ENCODE results near the gene GABARAP.

Gene GABARAP

DNA sequence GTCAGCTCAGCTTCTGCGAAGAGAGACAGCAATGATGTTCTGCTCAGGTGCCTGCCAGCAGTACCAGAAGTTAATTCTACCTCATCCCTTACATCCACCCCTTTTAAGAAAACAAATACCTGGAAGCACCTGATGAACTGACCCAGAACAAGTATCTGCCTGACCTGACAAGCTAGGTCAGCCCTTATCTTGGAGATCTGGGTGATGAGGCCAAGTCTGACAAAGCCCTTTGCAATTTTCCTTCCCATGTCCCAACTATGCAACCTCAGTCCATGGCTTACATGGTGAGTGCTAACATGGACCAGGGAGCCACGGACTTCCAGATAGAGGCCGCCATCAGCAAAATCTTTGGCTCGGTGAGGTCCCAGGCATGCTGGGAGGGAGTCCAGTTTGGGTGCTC is 18.9 kb downstream of the GABARAP start:
- TF ChIP-seq CTCF (IDR thresholded peaks at IDR 0.05), result no peak
- Histone ChIP-seq H3K4me1 (ENCODE audit: control insufficient read depth in 1 of 2, insufficient read depth in 1 of 2, low read depth in 1 of 2, low read length in 1 of 2) (peaks cover 20 to 22% of the 10 kb centered on the region in 2 experiments), H3K27ac (no peak overlapping the region), H3K9me3 (no peaks in the 10 kb centered on the region), H3K36me3 (peaks cover 59% of the 10 kb centered on the region), H3K27me3 (no peaks in the 10 kb centered on the region), H3K4me3 (ENCODE audit: low read depth in 1 of 2, low read length in 1 of 2) (no peak overlapping the region)

- Histone ChIP-seq H3K27ac (no peak overlapping the region), H3K27me3 (no peaks in the 10 kb centered on the region), H3K9me3 (no peaks in the 10 kb centered on the region), H3K36me3 (peaks cover 59% of the 10 kb centered on the region), H3K4me3 (ENCODE audit: low read depth in 1 of 2, low read length in 1 of 2) (no peak overlapping the region), H3K4me1 (ENCODE audit: control insufficient read depth in 1 of 2, insufficient read depth in 1 of 2, low read depth in 1 of 2, low read length in 1 of 2) (peaks cover 25 to 26% of the 10 kb centered on the region in 2 experiments)
- TF ChIP-seq CTCF (IDR thresholded peaks at IDR 0.05), result no peak
Measured at GRCh38 chr17:7222972-7223292, 19.3 kb downstream of the GABARAP start.

GRCh38 chr17:7222093-7222971 is 19.9 kb downstream of the GABARAP start:
- H3K27ac ChIP-seq, result no peak overlapping the region
- peaks cover 30 to 32% of the 10 kb centered on the region in 2 experiments for H3K4me1 ChIP-seq (ENCODE audit: control insufficient read depth in 1 of 2, insufficient read depth in 1 of 2, low read depth in 1 of 2, low read length in 1 of 2)
- H3K27me3 ChIP-seq, result no peaks in the 10 kb centered on the region
- H3K36me3 ChIP-seq, result peaks cover 54% of the 10 kb centered on the region
- TF ChIP-seq CTCF (IDR thresholded peaks at IDR 0.05), result no peak
- H3K9me3 ChIP-seq, result no peaks in the 10 kb centered on the region
- no peak overlapping the region for H3K4me3 ChIP-seq (ENCODE audit: low read depth in 1 of 2, low read length in 1 of 2)

DNA sequence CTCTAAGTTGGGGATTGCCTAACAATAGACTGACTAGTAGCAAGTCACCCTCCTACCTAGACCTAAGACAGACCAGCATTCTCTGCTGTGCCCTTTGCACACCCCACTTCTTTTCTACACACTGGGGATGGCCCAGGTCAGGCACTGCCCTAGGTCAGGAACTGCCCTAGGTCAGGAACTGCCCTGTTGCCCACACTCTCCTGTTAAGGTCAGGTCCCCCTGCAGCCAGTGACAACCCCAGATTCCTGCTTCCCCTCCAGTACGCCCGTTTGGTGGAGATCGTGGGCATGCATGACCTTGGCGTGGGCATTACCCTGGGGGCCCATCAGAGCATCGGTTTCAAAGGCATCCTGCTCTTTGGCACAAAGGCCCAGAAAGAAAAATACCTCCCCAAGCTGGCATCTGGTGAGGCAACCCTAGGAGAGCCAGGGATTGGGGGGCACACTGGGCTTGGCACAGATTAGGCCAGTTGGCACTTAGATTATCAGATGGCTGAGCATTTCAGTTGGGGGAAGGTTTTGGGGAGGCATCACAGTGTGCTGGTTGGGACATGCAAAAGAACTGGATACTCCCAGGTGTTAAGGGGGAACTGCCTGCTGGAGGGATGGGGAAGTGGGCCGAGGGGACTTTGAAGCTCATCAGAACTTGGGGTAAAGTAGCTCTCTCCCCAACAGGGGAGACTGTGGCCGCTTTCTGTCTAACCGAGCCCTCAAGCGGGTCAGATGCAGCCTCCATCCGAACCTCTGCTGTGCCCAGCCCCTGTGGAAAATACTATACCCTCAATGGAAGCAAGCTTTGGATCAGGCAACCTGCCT is 20.8 kb downstream of the GABARAP start:
- Histone ChIP-seq H3K27ac (peak overlapping the region; percentile 75), H3K36me3 (peaks cover 45% of the 10 kb centered on the region), H3K9me3 (no peaks in the 10 kb centered on the region), H3K27me3 (peaks cover 6% of the 10 kb centered on the region), H3K4me1 (ENCODE audit: control insufficient read depth in 1 of 2, insufficient read depth in 1 of 2, low read depth in 1 of 2, low read length in 1 of 2) (peaks cover 30 to 38% of the 10 kb centered on the region in 2 experiments), H3K4me3 (ENCODE audit: low read depth in 1 of 2, low read length in 1 of 2) (no peak overlapping the region)
- no peak for TF ChIP-seq CTCF (IDR thresholded peaks at IDR 0.05)

DNA sequence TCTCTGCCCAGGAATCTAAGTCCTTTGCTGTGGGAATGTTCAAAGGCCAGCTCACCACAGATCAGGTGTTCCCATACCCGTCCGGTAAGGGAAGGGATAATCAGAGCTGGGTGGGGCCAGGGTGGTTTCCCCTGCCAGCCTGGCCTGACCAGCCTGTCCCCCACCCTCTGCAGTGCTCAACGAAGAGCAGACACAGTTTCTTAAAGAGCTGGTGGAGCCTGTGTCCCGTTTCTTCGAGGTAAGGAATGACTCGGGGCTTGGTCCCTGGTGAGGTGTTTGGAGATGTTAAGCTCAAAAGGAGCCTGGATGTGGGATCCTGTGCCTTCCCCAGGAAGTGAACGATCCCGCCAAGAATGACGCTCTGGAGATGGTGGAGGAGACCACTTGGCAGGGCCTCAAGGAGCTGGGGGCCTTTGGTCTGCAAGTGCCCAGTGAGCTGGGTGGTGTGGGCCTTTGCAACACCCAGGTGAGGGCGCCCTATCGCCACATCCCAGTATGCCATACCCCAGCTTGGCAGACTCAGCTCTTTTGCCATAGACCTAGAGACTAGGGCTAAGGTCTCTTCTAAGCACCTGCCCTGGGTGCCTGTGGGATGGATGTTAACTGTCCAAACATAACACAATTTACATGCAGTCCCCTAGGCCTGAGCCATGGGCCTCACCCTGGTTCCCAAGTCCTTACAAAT is 21.5 kb downstream of the GABARAP start:
- peak overlapping the region; percentile 75 for H3K27ac ChIP-seq
- peak overlapping the region; percentile 89 to 90 for H3K4me3 ChIP-seq (ENCODE audit: low read depth in 1 of 2, low read length in 1 of 2)
- H3K27me3 ChIP-seq, result peaks cover 12% of the 10 kb centered on the region
- TF ChIP-seq CTCF (IDR thresholded peaks at IDR 0.05), result peak; percentile 55
- H3K36me3 ChIP-seq, result peaks cover 38% of the 10 kb centered on the region
- H3K4me1 ChIP-seq (ENCODE audit: control insufficient read depth in 1 of 2, insufficient read depth in 1 of 2, low read depth in 1 of 2, low read length in 1 of 2), result peaks cover 30 to 38% of the 10 kb centered on the region in 2 experiments
- H3K9me3 ChIP-seq, result no peaks in the 10 kb centered on the region

Data from neutrophil (primary cell).